AG04450 (cell line): ENCODE measurements around the gene CCBE1. TPM values are rescaled to one million over a fixed set of nuclear protein-coding genes. Genes with fewer than 3 reads are reported as not detected.

ENCODE experiments used
- CTCF ChIA-PET: fragments of 300-600, 350-600 bp; formaldehyde crosslinking; extraction: SDS; loops from one replicate; lab custom pipeline; 2022; ENCODE audit warnings: antibody characterized with exemption, inconsistent platforms; lab: Charles Lee
- POLR2A ChIA-PET: fragments of 350-600 bp; formaldehyde crosslinking; extraction: SDS; loops from one replicate; lab custom pipeline; 2021; ENCODE audit warnings: antibody characterized with exemption, inconsistent platforms; lab: Yijun Ruan, JAX
- DNase-seq: peaks from one replicate; pipeline ENCODE4 v3.0.0-alpha.2; 2011; ENCODE audit warnings: low read depth, low spot score
- H3K27ac ChIP-seq: one replicate; pipeline ENCODE4 v1.5.1; 2012; ENCODE audit warnings: low read depth, low read length, control low read depth
- H3K27me3 ChIP-seq: one replicate; pipeline ENCODE4 v1.6.0; 2012; ENCODE audit warnings: low read length; ENCODE audit not compliant: control insufficient read depth, insufficient read depth
- H3K4me3 ChIP-seq: 2 replicates; pipeline ENCODE4 v1.5.1; 2011; ENCODE audit warnings: mild to moderate bottlenecking, low read depth, low read length, control low read depth
- H3K9me3 ChIP-seq: 2 replicates; pipeline ENCODE4 v1.5.1; 2012; ENCODE audit warnings: low read length; ENCODE audit not compliant: control insufficient read depth, insufficient read depth
- CTCF ChIP-seq: IDR thresholded peaks from 2 replicates; pipeline ENCODE4 v1.5.1; 2011; ENCODE audit warnings: low read depth, low read length, control low read depth, inconsistent platforms
- polyA plus RNA-seq: library from polyadenylated mRNA; depleted of rRNA; stranded (reverse); fragments of >200 nt; gene quantifications from 2 replicates; pipeline ENCODE4 v1.2.3, GENCODE V29; 2011

Gene CCBE1
- polyA plus RNA-seq, 1 experiment, result 40.4 TPM

DNA sequence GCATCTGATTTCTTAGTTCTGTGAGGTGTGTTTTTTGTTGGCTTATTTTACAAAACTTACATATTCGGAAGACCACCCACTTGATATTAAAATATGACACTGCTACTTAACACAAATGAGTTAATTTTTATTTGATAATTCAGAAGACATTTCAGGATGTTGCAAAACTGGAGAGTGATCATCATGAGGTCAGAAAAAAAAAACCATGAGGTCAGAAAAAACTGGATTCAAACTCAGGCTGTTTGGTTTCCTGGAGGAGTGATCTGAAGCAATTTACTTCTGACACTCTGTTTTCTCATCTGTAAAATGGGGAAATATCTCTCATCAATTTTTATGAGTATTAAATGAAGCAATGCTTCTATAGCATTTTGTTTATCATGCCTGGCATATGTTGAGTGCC lies 1.8 kb upstream of the CCBE1 start:
- TF ChIP-seq CTCF, result no peak
- H3K9me3 ChIP-seq, result no peaks in the 10 kb centered on the region; the same call in 1 of the 2 replicates
- DNase-seq, result no peak
- no peaks in the 10 kb centered on the region for H3K27me3 ChIP-seq
- no peak overlapping the region for H3K27ac ChIP-seq
- H3K4me3 ChIP-seq, result no peak overlapping the region
- CTCF ChIA-PET, result interaction anchor here (1.8 kb wide), 1 partner anchor 124 kb away, joined by 11 read pairs; no protein-coding TSS in a partner anchor
- POLR2A ChIA-PET, result no interaction called here

GRCh38 chr18:59696311-59697235 lies 650 bp downstream of the CCBE1 start:
- H3K9me3 ChIP-seq, result no peaks in the 10 kb centered on the region; the same call in 1 of the 2 replicates
- no peak for TF ChIP-seq CTCF
- peak overlapping the region; percentile 95 for H3K4me3 ChIP-seq
- CTCF ChIA-PET, result interaction anchor here (0.6 to 3.0 kb wide), 87 partner anchors 9 to 448 kb away, joined by 3 to 108 read pairs (median 4); no protein-coding TSS in a partner anchor
- DNase-seq, result no peak
- POLR2A ChIA-PET, result interaction anchor here (0.8 to 2.3 kb wide), 11 partner anchors 10 to 238 kb away, joined by 3 to 20 read pairs (median 4); no protein-coding TSS in a partner anchor
- no peak overlapping the region for H3K27ac ChIP-seq
- H3K27me3 ChIP-seq, result no peaks in the 10 kb centered on the region

DNA sequence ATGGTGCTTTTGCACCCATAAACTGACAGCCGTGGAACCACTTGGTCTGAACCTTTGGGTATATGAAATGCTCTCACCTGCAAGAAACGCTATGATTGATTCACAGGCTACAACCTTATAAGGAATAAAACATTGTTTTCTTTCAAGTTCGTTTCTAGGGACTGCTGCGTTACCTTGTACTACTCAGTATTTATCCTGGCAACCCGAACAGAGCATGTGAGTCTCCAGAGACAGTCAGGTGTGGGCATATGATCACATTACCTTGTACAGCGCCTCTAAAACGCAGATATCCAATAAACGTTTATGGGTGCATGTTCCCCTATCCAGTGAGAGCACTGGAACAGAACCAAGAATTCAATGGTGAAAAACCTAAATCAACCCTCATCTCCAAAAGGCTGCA lies 1.7 kb downstream of the CCBE1 start:
- CTCF ChIA-PET, result no interaction called here
- POLR2A ChIA-PET, result no interaction called here
- Histone ChIP-seq H3K9me3 (no peaks in the 10 kb centered on the region; the same call in 1 of the 2 replicates), H3K27me3 (no peaks in the 10 kb centered on the region), H3K27ac (no peak overlapping the region), H3K4me3 (peak overlapping the region; percentile 95)
- DNase-seq, result no peak
- no peak for TF ChIP-seq CTCF

DNA sequence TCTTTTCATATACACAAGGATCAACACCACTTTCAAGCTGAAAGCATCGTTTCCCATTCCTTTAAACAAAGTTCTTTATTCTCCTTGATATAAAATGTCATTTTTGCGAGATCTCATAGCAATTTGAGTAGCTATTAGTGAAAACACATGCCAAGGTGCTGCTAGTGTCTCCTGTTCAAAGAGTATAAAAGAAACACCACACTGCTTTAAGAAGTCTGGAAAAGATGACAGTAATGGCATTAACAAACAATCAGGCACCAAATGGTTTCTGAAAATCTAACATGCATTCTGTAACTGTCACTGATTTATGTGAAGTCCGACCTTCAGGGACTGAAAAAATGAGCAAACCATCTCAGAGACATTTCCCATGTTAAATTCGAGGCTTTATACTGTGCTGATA lies 2.4 kb downstream of the CCBE1 start:
- no peaks in the 10 kb centered on the region; the same call in 1 of the 2 replicates for H3K9me3 ChIP-seq
- H3K27me3 ChIP-seq, result no peaks in the 10 kb centered on the region
- CTCF ChIA-PET, result interaction anchor here (1.4 to 6.0 kb wide), 3 partner anchors 128 to 235 kb away, joined by 3 to 45 read pairs (median 15); no protein-coding TSS in a partner anchor
- peak overlapping the region; percentile 95; the same call in 1 of the 2 replicates for H3K4me3 ChIP-seq
- POLR2A ChIA-PET, result no interaction called here
- TF ChIP-seq CTCF, result no peak
- H3K27ac ChIP-seq, result no peak overlapping the region
- no peak for DNase-seq
